SK-N-SH (cell line): ENCODE results near the gene SPP2. TPM values are rescaled to one million over a fixed set of nuclear protein-coding genes. Genes with fewer than 3 reads are reported as not detected.

ENCODE experiments used
- CTCF ChIA-PET: fragments of 300-600, 350-600 bp; formaldehyde crosslinking; extraction: SDS; loops from one replicate; lab custom pipeline; 2021; lab: Yijun Ruan, JAX
- POLR2A ChIA-PET: fragments of 350-600 bp; sonication (Branson Sonifier 250); formaldehyde crosslinking; extraction: SDS; loops from one replicate; lab custom pipeline; 2020; ENCODE audit warnings: antibody characterized with exemption, inconsistent platforms; lab: Yijun Ruan, JAX
- DNase-seq: peaks from one replicate; pipeline ENCODE4 v3.0.0; 2012
- H2AFZ ChIP-seq: fragments of 200-600 bp; sonication (generic); 2 replicates; pipeline ENCODE4 v1.8.1; 2016; ENCODE audit warnings: antibody characterized with exemption, mild to moderate bottlenecking, low read depth
- H3F3A ChIP-seq: fragments of 200-600 bp; sonication (generic); replicated peaks from 2 replicates; pipeline ENCODE3; 2016; ENCODE audit warnings: antibody characterized with exemption, mild to moderate bottlenecking; ENCODE audit not compliant: insufficient read depth
- H3K27ac ChIP-seq, 2 experiments: fragments of 200-500 bp in 1 of 2; fragments of 200-600 bp in 1 of 2; sonication (Bioruptor generic) in 1 of 2; sonication (generic), shearing (Covaris generic) in 1 of 2; 2 replicates each; pipeline versions ENCODE4 v1.5.1 to v1.6.1; 2014 to 2016; ENCODE audit warnings: low read depth in 2 of 2, inconsistent platforms in 1 of 2, low read length in 1 of 2, mild to moderate bottlenecking in 1 of 2, mixed read lengths in 1 of 2
- H3K27me3 ChIP-seq: fragments of 200-600 bp; sonication (generic), shearing (Covaris generic); 2 replicates; pipeline ENCODE4 v1.6.1; 2016; ENCODE audit warnings: mixed run types; ENCODE audit not compliant: insufficient read depth
- H3K36me3 ChIP-seq, 2 experiments: fragments of 200-500 bp in 1 of 2; fragments of 200-600 bp in 1 of 2; sonication (Bioruptor generic) in 1 of 2; sonication (generic) in 1 of 2; replicated peaks in 1 of 2; 2 replicates each; pipeline versions ENCODE3 to v1.5.1; 2014 to 2016; ENCODE audit warnings: low read length in 1 of 2, mild to moderate bottlenecking in 1 of 2; ENCODE audit not compliant: insufficient read depth in 2 of 2, control insufficient read depth in 1 of 2
- H3K4me1 ChIP-seq, 2 experiments: fragments of 200-500 bp in 1 of 2; fragments of 200-600 bp in 1 of 2; sonication (Bioruptor generic) in 1 of 2; sonication (generic), shearing (Covaris generic) in 1 of 2; 2 replicates each; pipeline versions ENCODE4 v1.5.1 to v1.6.1; 2014 to 2016; ENCODE audit warnings: low read depth in 1 of 2, low read length in 1 of 2, mixed run types in 1 of 2; ENCODE audit not compliant: insufficient read depth in 2 of 2, control insufficient read depth in 1 of 2
- H3K4me2 ChIP-seq: fragments of 200-600 bp; sonication (generic), shearing (Covaris generic); 2 replicates; pipeline ENCODE4 v1.6.1; 2017; ENCODE audit warnings: mixed run types
- H3K4me3 ChIP-seq, 2 experiments: fragments of 200-500 bp in 1 of 2; fragments of 200-600 bp in 1 of 2; sonication (Bioruptor generic) in 1 of 2; sonication (generic), shearing (Covaris generic) in 1 of 2; 2 replicates each; pipeline versions ENCODE4 v1.5.1 to v1.8.1; 2014 to 2016; ENCODE audit warnings: low read depth in 2 of 2, inconsistent platforms in 1 of 2, low read length in 1 of 2, mild to moderate bottlenecking in 1 of 2, mixed read lengths in 1 of 2, moderate library complexity in 1 of 2
- H3K79me2 ChIP-seq: fragments of 200-600 bp; sonication (generic); 2 replicates; pipeline ENCODE4 v1.8.1; 2017; ENCODE audit warnings: mild to moderate bottlenecking; ENCODE audit not compliant: insufficient read depth
- H3K9ac ChIP-seq: fragments of 200-600 bp; sonication (generic); 2 replicates; pipeline ENCODE4 v1.6.1; 2017; ENCODE audit warnings: mixed run types
- H3K9me2 ChIP-seq: fragments of 200-600 bp; sonication (generic); 2 replicates; pipeline ENCODE4 v1.6.1; 2017; ENCODE audit warnings: mixed run types
- H3K9me3 ChIP-seq: fragments of 200-600 bp; sonication (generic); 2 replicates; pipeline ENCODE4 v1.6.1; 2017; ENCODE audit warnings: mixed run types, mild to moderate bottlenecking, moderate library complexity
- H4K20me1 ChIP-seq: fragments of 200-600 bp; sonication (generic); 2 replicates; pipeline ENCODE4 v1.6.1; 2017; ENCODE audit warnings: mild to moderate bottlenecking, mixed run types; ENCODE audit not compliant: insufficient read depth
- FOXM1 ChIP-seq: IDR thresholded peaks from 2 replicates; pipeline ENCODE4 v1.4.0; 2012; ENCODE audit warnings: low read depth, mild to moderate bottlenecking
- IRF3 ChIP-seq: fragments of 150-350 bp; IDR thresholded peaks from 2 replicates; pipeline ENCODE4 v1.6.1; 2016; ENCODE audit warnings: mild to moderate bottlenecking, low read depth, low read length
- MXI1 ChIP-seq: IDR thresholded peaks from 2 replicates; pipeline ENCODE4 v1.6.1; 2012; ENCODE audit warnings: mild to moderate bottlenecking, low read depth, low read length, improper control_type of control experiment
- NRF1 ChIP-seq: IDR thresholded peaks from 2 replicates; pipeline ENCODE4 v1.6.1; 2012; ENCODE audit warnings: low read depth, mild to moderate bottlenecking, low read length
- RAD21 ChIP-seq: IDR thresholded peaks from 2 replicates; pipeline ENCODE4 v1.6.1; 2012; ENCODE audit warnings: mild to moderate bottlenecking, low read length
- RXRA ChIP-seq: IDR thresholded peaks from 2 replicates; pipeline ENCODE4 v1.4.0; 2012; ENCODE audit warnings: low read depth, mild to moderate bottlenecking, borderline replicate concordance
- SIN3A ChIP-seq: IDR thresholded peaks from 2 replicates; pipeline ENCODE4 v1.6.1; 2012; ENCODE audit warnings: low read depth, mild to moderate bottlenecking, low read length, moderate library complexity, borderline replicate concordance
- TEAD4 ChIP-seq: IDR thresholded peaks from 2 replicates; pipeline ENCODE4 v1.4.0; 2012; ENCODE audit warnings: mild to moderate bottlenecking, borderline replicate concordance; ENCODE audit not compliant: insufficient read depth
- YY1 ChIP-seq: IDR thresholded peaks from 2 replicates; pipeline ENCODE4 v1.4.0; 2012; ENCODE audit warnings: low read depth, mild to moderate bottlenecking
- WGBS: methylation state at CpG from one replicate; pipeline ENCODE4 v1.1.6; 2017; ENCODE audit warnings: low lambda C conversion rate; 5-methylcytosine and 5-hydroxymethylcytosine counted together
- polyA plus RNA-seq, 3 experiments: library from polyadenylated mRNA; depleted of rRNA; stranded (reverse); fragments of >200 nt; gene quantifications; 2 replicates each; pipeline ENCODE4 v1.2.3, GENCODE V29; 2012
- TF ChIP-seq, protein P1 (sequence below): IDR thresholded peaks from 2 replicates; pipeline ENCODE4 v1.4.0; 2012; ENCODE audit warnings: low read depth, borderline replicate concordance
- TF ChIP-seq, protein P2 (sequence below): IDR thresholded peaks from 2 replicates; pipeline ENCODE4 v1.6.1; 2012; ENCODE audit warnings: mild to moderate bottlenecking, low read depth, low read length, moderate library complexity

SPP2 gene
- polyA plus RNA-seq, 1 of the 3 experiments (the other 2 are of a cell fraction) = 0.30 TPM

GRCh38 chr2:234051374-234052070 is 1.0 kb downstream of the SPP2 start (continued):
- TF ChIP-seq MXI1 = no peak
- TF ChIP-seq, protein P1, sequence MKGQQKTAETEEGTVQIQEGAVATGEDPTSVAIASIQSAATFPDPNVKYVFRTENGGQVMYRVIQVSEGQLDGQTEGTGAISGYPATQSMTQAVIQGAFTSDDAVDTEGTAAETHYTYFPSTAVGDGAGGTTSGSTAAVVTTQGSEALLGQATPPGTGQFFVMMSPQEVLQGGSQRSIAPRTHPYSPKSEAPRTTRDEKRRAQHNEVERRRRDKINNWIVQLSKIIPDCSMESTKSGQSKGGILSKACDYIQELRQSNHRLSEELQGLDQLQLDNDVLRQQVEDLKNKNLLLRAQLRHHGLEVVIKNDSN = no peak
- no peak for TF ChIP-seq NRF1
- no peak for TF ChIP-seq FOXM1
- TF ChIP-seq TEAD4 = no peak
- no peak for TF ChIP-seq RAD21
- no peak for TF ChIP-seq YY1
- TF ChIP-seq RXRA = no peak
- TF ChIP-seq IRF3 = no peak
- TF ChIP-seq, protein P2, sequence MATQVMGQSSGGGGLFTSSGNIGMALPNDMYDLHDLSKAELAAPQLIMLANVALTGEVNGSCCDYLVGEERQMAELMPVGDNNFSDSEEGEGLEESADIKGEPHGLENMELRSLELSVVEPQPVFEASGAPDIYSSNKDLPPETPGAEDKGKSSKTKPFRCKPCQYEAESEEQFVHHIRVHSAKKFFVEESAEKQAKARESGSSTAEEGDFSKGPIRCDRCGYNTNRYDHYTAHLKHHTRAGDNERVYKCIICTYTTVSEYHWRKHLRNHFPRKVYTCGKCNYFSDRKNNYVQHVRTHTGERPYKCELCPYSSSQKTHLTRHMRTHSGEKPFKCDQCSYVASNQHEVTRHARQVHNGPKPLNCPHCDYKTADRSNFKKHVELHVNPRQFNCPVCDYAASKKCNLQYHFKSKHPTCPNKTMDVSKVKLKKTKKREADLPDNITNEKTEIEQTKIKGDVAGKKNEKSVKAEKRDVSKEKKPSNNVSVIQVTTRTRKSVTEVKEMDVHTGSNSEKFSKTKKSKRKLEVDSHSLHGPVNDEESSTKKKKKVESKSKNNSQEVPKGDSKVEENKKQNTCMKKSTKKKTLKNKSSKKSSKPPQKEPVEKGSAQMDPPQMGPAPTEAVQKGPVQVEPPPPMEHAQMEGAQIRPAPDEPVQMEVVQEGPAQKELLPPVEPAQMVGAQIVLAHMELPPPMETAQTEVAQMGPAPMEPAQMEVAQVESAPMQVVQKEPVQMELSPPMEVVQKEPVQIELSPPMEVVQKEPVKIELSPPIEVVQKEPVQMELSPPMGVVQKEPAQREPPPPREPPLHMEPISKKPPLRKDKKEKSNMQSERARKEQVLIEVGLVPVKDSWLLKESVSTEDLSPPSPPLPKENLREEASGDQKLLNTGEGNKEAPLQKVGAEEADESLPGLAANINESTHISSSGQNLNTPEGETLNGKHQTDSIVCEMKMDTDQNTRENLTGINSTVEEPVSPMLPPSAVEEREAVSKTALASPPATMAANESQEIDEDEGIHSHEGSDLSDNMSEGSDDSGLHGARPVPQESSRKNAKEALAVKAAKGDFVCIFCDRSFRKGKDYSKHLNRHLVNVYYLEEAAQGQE = no peak

DNA sequence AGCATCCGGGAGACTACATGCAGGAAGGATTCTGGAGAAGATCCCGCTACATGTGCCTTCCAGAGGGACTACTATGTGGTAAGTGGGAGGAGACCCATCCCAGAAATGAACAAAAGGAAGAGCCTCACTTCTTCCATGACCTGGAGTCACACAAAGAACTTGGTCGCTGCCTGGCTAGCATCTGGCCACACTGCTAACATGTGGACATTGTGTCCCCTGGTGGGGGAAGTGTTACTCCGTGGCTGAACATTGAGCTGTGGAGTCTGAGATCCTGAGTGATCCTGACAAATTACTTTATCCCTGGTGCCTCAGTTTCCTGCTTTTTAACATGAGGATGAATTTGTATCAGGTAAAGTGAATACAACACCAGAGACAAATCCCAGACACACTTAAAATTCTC is 8.4 kb downstream of the SPP2 start:
- H3F3A ChIP-seq = no peaks in the 10 kb centered on the region
- H3K9me2 ChIP-seq = no peaks in the 10 kb centered on the region
- no peak overlapping the region for H3K9ac ChIP-seq
- no peaks in the 10 kb centered on the region for H3K79me2 ChIP-seq
- H2AFZ ChIP-seq = no peak overlapping the region
- no peak for DNase-seq
- CTCF ChIA-PET = no interaction called here
- no peaks in the 10 kb centered on the region for H3K4me1 ChIP-seq
- H3K27me3 ChIP-seq = no peaks in the 10 kb centered on the region
- no peak overlapping the region for H3K4me2 ChIP-seq
- H3K4me3 ChIP-seq = no peak overlapping the region
- no peak for TF ChIP-seq SIN3A
- TF ChIP-seq YY1 = no peak
- no peak for TF ChIP-seq IRF3
- no peaks in the 10 kb centered on the region for H3K36me3 ChIP-seq
- no peaks in the 10 kb centered on the region for H3K9me3 ChIP-seq
- H3K27ac ChIP-seq = no peak overlapping the region
- WGBS = 78% methylated on average over 4 of the region's 4 CpGs
- POLR2A ChIA-PET = no interaction called here
- no peaks in the 10 kb centered on the region for H4K20me1 ChIP-seq
